ENCODE results near the gene RASAL2. TPM values are rescaled to one million over a fixed set of nuclear protein-coding genes. Genes with fewer than 3 reads are reported as not detected.

The RASAL2 gene
- total and polyA plus RNA-seq, 2 donors (not counting 1 experiment from before 2014, with no cell fraction given) = 0.12 TPM; not detected in 1

GRCh38 chr1:178223289-178223688 lies 129.4 kb downstream of the RASAL2 start:
- DNase-seq (no peak), ATAC-seq (ENCODE audit: low read depth) (no peak)
- no peak overlapping the region for H3K27ac Mint-ChIP-seq
- Histone ChIP-seq H3K27ac (ENCODE audit: low read length in 2 of 2) (no peak overlapping the region), H3K4me3 (ENCODE audit: control extremely low read depth in 1 of 5, extremely low read depth in 1 of 5, insufficient read depth in 1 of 5, low read depth in 2 of 5, low read length in 4 of 5) (no peak overlapping the region), H4K20me1 (ENCODE audit: control insufficient read depth, insufficient read depth, low read length, poor library complexity, severe bottlenecking) (no peaks in the 10 kb centered on the region), H3K79me2 (ENCODE audit: control insufficient read depth, insufficient read depth, low read length) (no peaks in the 10 kb centered on the region), H2AFZ (ENCODE audit: insufficient read depth, low read depth, low read length, poor library complexity, severe bottlenecking) (no peak overlapping the region), H3K4me2 (replicated peaks; ENCODE audit: low read depth, low read length, poor library complexity, severe bottlenecking) (no peak overlapping the region), H3K27me3 (replicated peaks in 1 of 4; ENCODE audit: control extremely low read depth in 1 of 4, control insufficient read depth in 3 of 4, insufficient read depth in 4 of 4, low read length in 3 of 4) (peaks cover 0 to 3% (median 0%) of the 10 kb centered on the region in 4 experiments), H3K36me3 (replicated peaks in 1 of 2; ENCODE audit: control extremely low read depth in 1 of 2, control insufficient read depth in 1 of 2, extremely low read depth in 1 of 2, insufficient read depth in 2 of 2, low read length in 1 of 2) (no peaks in the 10 kb centered on the region), H3K9me3 (ENCODE audit: control extremely low read depth in 1 of 3, control insufficient read depth in 2 of 3, insufficient read depth in 1 of 3, low read length in 2 of 3) (no peaks in the 10 kb centered on the region), H3K4me1 (ENCODE audit: control insufficient read depth in 2 of 2, insufficient read depth in 2 of 2, low read length in 2 of 2) (no peaks in the 10 kb centered on the region), H3K9ac (ENCODE audit: low read length) (no peak overlapping the region)
- no peaks in the 10 kb centered on the region for H3K4me1 Mint-ChIP-seq
- ChIA-PET POLR2A (no interaction called here), CTCF (no interaction called here)
- H3K27me3 Mint-ChIP-seq = peaks cover 19% of the 10 kb centered on the region
- H3K9me3 Mint-ChIP-seq (ENCODE audit: insufficient read depth) = no peaks in the 10 kb centered on the region
- intact Hi-C loops (cut with micrococcal nuclease) = no loop called here
- H3K4me3 Mint-ChIP-seq = no peak overlapping the region
- TF ChIP-seq CTCF (IDR thresholded peaks at IDR 0.05) (no peak), EZH2 (IDR thresholded peaks at IDR 0.05; ENCODE audit: borderline replicate concordance, insufficient read depth, low read depth, low read length, poor library complexity, severe bottlenecking) (no peak)
- WGBS (ENCODE audit: insufficient coverage) = 79% methylated on average over 1 of the region's 1 CpG

GRCh38 chr1:178224358-178224757 lies 130.5 kb downstream of the RASAL2 start:
- Histone ChIP-seq H3K9ac (ENCODE audit: low read length) (no peak overlapping the region), H3K27ac (ENCODE audit: low read length in 2 of 2) (no peak overlapping the region), H3K4me2 (replicated peaks; ENCODE audit: low read depth, low read length, poor library complexity, severe bottlenecking) (no peak overlapping the region), H3K4me1 (ENCODE audit: control insufficient read depth in 2 of 2, insufficient read depth in 2 of 2, low read length in 2 of 2) (no peaks in the 10 kb centered on the region), H4K20me1 (ENCODE audit: control insufficient read depth, insufficient read depth, low read length, poor library complexity, severe bottlenecking) (no peaks in the 10 kb centered on the region), H2AFZ (ENCODE audit: insufficient read depth, low read depth, low read length, poor library complexity, severe bottlenecking) (no peak overlapping the region), H3K9me3 (ENCODE audit: control extremely low read depth in 1 of 3, control insufficient read depth in 2 of 3, insufficient read depth in 1 of 3, low read length in 2 of 3) (no peaks in the 10 kb centered on the region), H3K36me3 (replicated peaks in 1 of 2; ENCODE audit: control extremely low read depth in 1 of 2, control insufficient read depth in 1 of 2, extremely low read depth in 1 of 2, insufficient read depth in 2 of 2, low read length in 1 of 2) (no peaks in the 10 kb centered on the region), H3K27me3 (replicated peaks in 1 of 4; ENCODE audit: control extremely low read depth in 1 of 4, control insufficient read depth in 3 of 4, insufficient read depth in 4 of 4, low read length in 3 of 4) (peaks cover 0 to 4% (median 0%) of the 10 kb centered on the region in 4 experiments), H3K79me2 (ENCODE audit: control insufficient read depth, insufficient read depth, low read length) (no peaks in the 10 kb centered on the region), H3K4me3 (ENCODE audit: control extremely low read depth in 1 of 5, extremely low read depth in 1 of 5, insufficient read depth in 1 of 5, low read depth in 2 of 5, low read length in 4 of 5) (no peak overlapping the region)
- no peaks in the 10 kb centered on the region for H3K9me3 Mint-ChIP-seq (ENCODE audit: insufficient read depth)
- intact Hi-C loops (cut with micrococcal nuclease) = no loop called here
- H3K4me3 Mint-ChIP-seq = no peak overlapping the region
- ATAC-seq (ENCODE audit: low read depth) (no peak), DNase-seq (no peak)
- no peak overlapping the region for H3K27ac Mint-ChIP-seq
- peaks cover 19% of the 10 kb centered on the region for H3K27me3 Mint-ChIP-seq
- H3K4me1 Mint-ChIP-seq = no peaks in the 10 kb centered on the region
- CTCF ChIA-PET = no interaction called here
- POLR2A ChIA-PET = no interaction called here
- TF ChIP-seq CTCF (IDR thresholded peaks at IDR 0.05) (no peak), EZH2 (IDR thresholded peaks at IDR 0.05; ENCODE audit: borderline replicate concordance, insufficient read depth, low read depth, low read length, poor library complexity, severe bottlenecking) (no peak)
- no CpG with 5 or more reads among the region's 4 CpGs for WGBS (ENCODE audit: insufficient coverage)
